Liver (tissue), 3 donors: ENCODE measurements around the gene LURAP1L.

Experiments used
- CTCF ChIP-seq: fragments of 150-350 bp; IDR thresholded peaks from 2 replicates; pipeline ENCODE4 v1.5.1; 2017; ENCODE audit warnings: improper control_type of control experiment, low read depth, low read length; ENCODE audit not compliant: missing input control
- EGR1 ChIP-seq, 2 donors: IDR thresholded peaks; 2 replicates each; pipeline ENCODE4 v1.6.1; 2016 to 2018; ENCODE audit warnings: antibody characterized with exemption in 2 of 2, low read depth in 2 of 2
- FOXA1 ChIP-seq: IDR thresholded peaks from 2 replicates; pipeline ENCODE4 v1.6.1; 2016; ENCODE audit warnings: antibody characterized with exemption
- GABPA ChIP-seq, 2 donors: IDR thresholded peaks in 1 of 2; conservative IDR thresholded peaks in 1 of 2; 2 replicates each; pipeline ENCODE4 v1.6.1; 2016; ENCODE audit warnings: antibody characterized with exemption in 2 of 2, mild to moderate bottlenecking in 1 of 2, moderate library complexity in 1 of 2
- JUND ChIP-seq, 2 donors: IDR thresholded peaks; 2 replicates each; pipeline ENCODE4 v1.6.1; 2016; ENCODE audit warnings: antibody characterized with exemption in 2 of 2
- MAX ChIP-seq: IDR thresholded peaks from 2 replicates; pipeline ENCODE4 v1.6.1; 2016; ENCODE audit warnings: antibody characterized with exemption
- RXRA ChIP-seq, 2 donors: IDR thresholded peaks; 2 replicates each; pipeline ENCODE4 v1.6.1; 2017 to 2018; ENCODE audit warnings: antibody characterized with exemption in 2 of 2, mild to moderate bottlenecking in 1 of 2
- TAF1 ChIP-seq: conservative IDR thresholded peaks from 2 replicates; pipeline ENCODE4 v1.6.1; 2016; ENCODE audit warnings: antibody characterized with exemption, mild to moderate bottlenecking
- YY1 ChIP-seq: IDR thresholded peaks from 2 replicates; pipeline ENCODE4 v1.6.1; 2016; ENCODE audit warnings: antibody characterized with exemption, mild to moderate bottlenecking
- donor health status: healthy.
- donor health status: healthy.

- TF ChIP-seq CTCF, result no peak
- no peak for TF ChIP-seq GABPA (IDR thresholded peaks at IDR 0.05 in 1 of 2, conservative IDR thresholded peaks at IDR 0.05 in 1 of 2)
- no peak for TF ChIP-seq JUND (IDR thresholded peaks at IDR 0.05)
- no peak for TF ChIP-seq EGR1 (IDR thresholded peaks at IDR 0.05; ENCODE audit: low read depth in 2 of 2)
- no peak for TF ChIP-seq TAF1
- no peak for TF ChIP-seq RXRA (IDR thresholded peaks at IDR 0.05)
- TF ChIP-seq FOXA1, result no peak
- no peak for TF ChIP-seq MAX
- TF ChIP-seq YY1, result no peak
These were observed 38.7 kb downstream of the LURAP1L start for GRCh38 chr9:12813533-12813932.
